ENCODE data around the gene COL17A1. TPM values are rescaled to one million over a fixed set of nuclear protein-coding genes. Genes with fewer than 3 reads are reported as not detected.

The COL17A1 gene
- total RNA-seq, 1 experiment from 2014 or later, result 3.5 TPM

- TF ChIP-seq TCF7L2 (IDR thresholded peaks at IDR 0.05; ENCODE audit: borderline replicate concordance, extremely low read depth, insufficient read depth, insufficient read length) (no peak), SP1 (IDR thresholded peaks at IDR 0.05; ENCODE audit: low read depth) (peak; percentile 97), JUND (IDR thresholded peaks at IDR 0.05) (peak; percentile 98), EGR1 (IDR thresholded peaks at IDR 0.05; ENCODE audit: low read depth) (peak; percentile 52; the same call in 1 of the 2 replicates), EZH2phosphoT487 (IDR thresholded peaks at IDR 0.05; ENCODE audit: borderline replicate concordance) (no peak), FOSL1 (IDR thresholded peaks at IDR 0.05; ENCODE audit: low read depth) (peak; percentile 100)
Observed at GRCh38 chr10:104109908-104110662, 24.4 kb upstream of the COL17A1 start (continued).

GRCh38 chr10:104104926-104105325 lies 19.2 kb upstream of the COL17A1 start:
- RAD21 ChIA-PET (ENCODE audit: low non-redundant PET in 1 of 2, low total read pairs in 2 of 2, uncharacterized antibody in 2 of 2, unreplicated experiment in 2 of 2), result no interaction called here
- Histone ChIP-seq H3K4me3 (replicated peaks in 1 of 2; ENCODE audit: low read depth in 1 of 2, low read length in 2 of 2) (no peak overlapping the region), H3K4me2 (ENCODE audit: low read length) (no peak overlapping the region), H3K9me2 (ENCODE audit: insufficient read depth) (no peaks in the 10 kb centered on the region), H3K36me3 (ENCODE audit: control insufficient read depth in 1 of 2, insufficient read depth in 2 of 2, low read length in 2 of 2) (no peaks in the 10 kb centered on the region), H2AFZ (ENCODE audit: low read depth, low read length, poor library complexity, severe bottlenecking) (peak overlapping the region; percentile 38), H3K79me2 (ENCODE audit: insufficient read depth, low read length) (no peaks in the 10 kb centered on the region), H4K20me1 (ENCODE audit: insufficient read depth) (no peaks in the 10 kb centered on the region), H3K27ac (ENCODE audit: low read depth, low read length) (no peak overlapping the region), H3K9ac (ENCODE audit: low read length) (no peak overlapping the region), H3K27me3 (ENCODE audit: insufficient read depth, low read length) (no peaks in the 10 kb centered on the region), H3K4me1 (ENCODE audit: control insufficient read depth in 1 of 2, insufficient read depth in 2 of 2, low read length in 2 of 2) (peaks cover 5 to 20% of the 10 kb centered on the region in 2 experiments; a peak in 3 of 4 replicates), H3K9me3 (ENCODE audit: control insufficient read depth in 1 of 2, insufficient read depth in 1 of 2, low read depth in 1 of 2, low read length in 2 of 2) (peaks cover 0 to 3% of the 10 kb centered on the region in 2 experiments; a peak in 1 of 4 replicates)
- intact Hi-C loops (cut with micrococcal nuclease), result no loop called here
- CTCF ChIA-PET, result interaction anchor here (2.0 kb wide), 1 partner anchor 17 kb away, joined by 6 read pairs; the partner anchor contains the start of gene SFR1
- ATAC-seq (no peak), DNase-seq (ENCODE audit: low read depth, low spot score) (no peak)
- no TSS peak for BruUV-seq (replicated peaks)
- TF ChIP-seq ZNF274 (IDR thresholded peaks at IDR 0.05; ENCODE audit: low read depth, low read length) (no peak), EZH2phosphoT487 (IDR thresholded peaks at IDR 0.05; ENCODE audit: borderline replicate concordance) (no peak), ZFX (IDR thresholded peaks at IDR 0.05) (no peak), MAX (IDR thresholded peaks at IDR 0.05) (no peak), EZH2 (IDR thresholded peaks at IDR 0.05) (no peak), SRF (IDR thresholded peaks at IDR 0.05; ENCODE audit: low read depth) (no peak), CBX3 (IDR thresholded peaks at IDR 0.05; ENCODE audit: low read depth) (no peak), REST (IDR thresholded peaks at IDR 0.05; ENCODE audit: low read depth) (no peak), ATF3 (IDR thresholded peaks at IDR 0.05) (no peak), SIN3A (IDR thresholded peaks at IDR 0.05; ENCODE audit: low read depth) (no peak), EGR1 (IDR thresholded peaks at IDR 0.05; ENCODE audit: low read depth) (no peak), SP1 (IDR thresholded peaks at IDR 0.05; ENCODE audit: low read depth) (no peak), ELF1 (IDR thresholded peaks at IDR 0.05; ENCODE audit: borderline replicate concordance, low read depth) (no peak)
- POLR2A ChIA-PET, result no interaction called here
